ENCODE data around the gene TMEM208.

GRCh38 chr16:67194260-67194659 is 32.7 kb upstream of the TMEM208 start:
- no peak for TF ChIP-seq CTCF (IDR thresholded peaks at IDR 0.05)
- TF ChIP-seq POLR2A (IDR thresholded peaks at IDR 0.05), result no peak

All from right lobe of liver (tissue), 4 donors.